Neuron (in vitro differentiated cells): ENCODE measurements around the gene HINT1.
"Not testable (repeated sequence)": the region's sequence is repeated elsewhere in the genome, so short reads cannot be mapped to it uniquely, and the experiment has no call there.

ENCODE experiments used
- H2AFZ ChIP-seq: one replicate; pipeline ENCODE4 v1.6.1; 2013; ENCODE audit warnings: low read depth, mild to moderate bottlenecking, inconsistent platforms, low read length, moderate library complexity
- H3K27me3 ChIP-seq: one replicate; pipeline ENCODE4 v1.6.1; 2013; ENCODE audit warnings: low read length; ENCODE audit not compliant: insufficient read depth
- H3K36me3 ChIP-seq: one replicate; pipeline ENCODE4 v1.6.1; 2013; ENCODE audit warnings: low read length; ENCODE audit not compliant: insufficient read depth
- H3K4me1 ChIP-seq: one replicate; pipeline ENCODE4 v1.6.1; 2013; ENCODE audit warnings: low read length; ENCODE audit not compliant: insufficient read depth
- H3K4me3 ChIP-seq: 2 replicates; pipeline ENCODE4 v1.5.1; 2013; ENCODE audit warnings: mild to moderate bottlenecking, low read length, moderate library complexity
- H3K9me3 ChIP-seq: one replicate; pipeline ENCODE4 v1.6.1; 2013; ENCODE audit warnings: low read length

Gene HINT1

DNA sequence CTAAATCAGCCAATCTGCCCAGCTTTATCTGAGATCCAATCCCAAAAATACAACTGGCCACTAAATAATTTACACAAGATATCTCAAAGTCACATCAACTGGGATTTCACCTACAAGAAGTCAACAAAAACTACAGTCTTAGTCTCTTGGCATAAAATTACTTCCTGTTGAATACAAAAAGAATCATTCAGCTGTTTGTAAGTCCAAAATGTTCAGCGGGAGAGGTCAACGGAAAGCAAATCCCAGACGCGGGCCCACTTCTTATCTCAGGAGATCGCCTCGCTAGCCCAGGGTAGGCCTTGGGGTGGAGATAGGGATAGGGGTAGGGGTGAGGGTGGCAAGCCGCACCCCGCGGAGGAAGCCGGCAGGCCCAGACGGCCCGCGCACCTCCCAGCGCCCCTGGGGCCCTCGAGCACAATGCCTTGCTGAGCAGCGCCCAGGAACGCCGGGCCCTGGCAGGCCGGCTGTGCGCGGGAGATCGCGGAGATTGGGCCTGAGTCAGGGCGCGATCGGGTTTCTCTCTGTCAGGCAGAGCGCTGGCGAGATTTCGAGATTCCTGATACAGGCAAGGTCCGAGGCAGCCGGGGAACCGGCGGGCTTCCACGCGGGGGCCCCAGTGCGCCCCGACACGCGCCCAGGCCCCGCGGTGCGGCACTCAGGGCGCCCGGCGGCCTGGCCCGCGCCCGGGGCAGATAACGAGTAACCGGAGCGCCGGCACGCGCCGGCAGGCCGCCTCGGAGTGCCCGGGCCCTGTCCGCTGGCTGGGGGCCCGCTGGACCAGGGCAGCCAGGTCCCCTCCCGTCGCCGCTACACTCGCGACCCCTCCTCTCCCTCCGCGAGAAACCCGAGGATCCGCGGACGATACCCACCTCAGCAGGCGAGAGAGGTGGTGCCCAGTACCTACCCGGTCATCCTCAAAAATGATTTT, 601 bp downstream of the HINT1 start:
- peaks cover 32% of the 10 kb centered on the region for H3K36me3 ChIP-seq
- H3K9me3 ChIP-seq, result no peaks in the 10 kb centered on the region
- peaks cover 10% of the 10 kb centered on the region for H3K4me1 ChIP-seq
- no peaks in the 10 kb centered on the region for H3K27me3 ChIP-seq
- H2AFZ ChIP-seq, result peak overlapping the region; percentile 99
- H3K4me3 ChIP-seq, result peak overlapping the region; percentile 94

DNA sequence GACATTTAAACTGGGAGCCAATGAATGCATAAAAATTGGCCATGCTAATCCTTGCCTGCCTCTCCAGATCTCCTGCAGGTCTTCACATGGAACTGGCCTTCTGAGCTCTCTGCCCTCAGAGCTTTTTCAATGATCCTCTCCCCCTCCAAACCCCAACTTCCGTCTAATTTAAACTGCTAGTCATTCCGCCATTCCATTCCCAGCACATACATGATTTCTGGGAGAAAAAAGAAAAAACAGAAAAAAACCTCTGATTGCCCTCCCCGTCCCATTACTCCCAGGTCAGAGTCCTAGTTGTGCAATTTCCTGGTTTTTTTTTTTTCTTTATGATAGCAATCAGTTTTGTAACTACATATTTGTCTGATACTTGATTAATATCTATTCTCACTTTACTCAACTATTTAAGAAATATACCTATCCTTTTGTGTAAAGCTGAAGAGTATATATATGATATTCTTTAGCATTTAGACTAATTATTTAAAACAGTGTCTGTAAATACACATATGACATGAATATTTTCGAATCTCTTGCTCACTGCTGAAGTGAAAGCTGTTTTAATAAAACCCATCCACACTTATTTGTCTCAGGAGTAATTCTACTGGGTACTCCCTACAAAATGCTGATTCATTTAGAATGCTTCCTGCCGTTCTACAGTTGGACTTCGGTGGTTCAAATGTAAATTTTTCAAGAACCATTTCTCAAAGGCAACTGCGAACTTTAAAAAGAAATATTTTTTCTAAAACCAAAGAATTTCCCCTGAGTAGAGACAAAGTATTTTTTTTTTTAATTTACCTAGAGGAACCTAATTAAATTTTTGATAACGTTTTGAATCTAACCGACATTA, 1.6 kb downstream of the HINT1 start:
- H3K4me1 ChIP-seq, result peaks cover 10% of the 10 kb centered on the region

DNA sequence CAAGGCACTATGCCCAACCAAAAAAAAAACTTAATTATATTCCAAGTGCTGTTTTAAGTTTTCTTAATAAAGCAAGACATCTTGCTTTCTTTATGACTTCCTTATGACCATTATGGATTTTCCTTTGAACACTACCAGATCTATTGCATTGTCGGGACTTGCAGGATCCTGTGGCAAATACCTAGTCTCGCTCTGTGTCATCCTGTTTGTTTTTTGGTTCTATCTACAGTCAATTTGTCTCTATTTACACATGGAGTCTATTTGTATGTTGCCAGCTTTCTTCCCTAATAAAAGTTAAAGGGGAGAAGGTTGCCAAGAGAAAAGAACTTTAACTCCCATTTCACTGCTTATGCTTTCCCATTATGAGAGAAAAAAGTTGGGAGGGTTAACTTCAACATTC, 4.9 kb downstream of the HINT1 start:
- H3K4me3 ChIP-seq, result no peak overlapping the region
- H3K36me3 ChIP-seq, result peaks cover 46% of the 10 kb centered on the region
- H2AFZ ChIP-seq, result no peak overlapping the region
- no peaks in the 10 kb centered on the region for H3K27me3 ChIP-seq
- peaks cover 4% of the 10 kb centered on the region for H3K4me1 ChIP-seq
- no peaks in the 10 kb centered on the region for H3K9me3 ChIP-seq

More for the DNA sequence above, 1.6 kb downstream of the HINT1 start:
- peaks cover 41% of the 10 kb centered on the region for H3K36me3 ChIP-seq
- no peak overlapping the region for H2AFZ ChIP-seq
- H3K27me3 ChIP-seq, result no peaks in the 10 kb centered on the region
- H3K4me3 ChIP-seq, result peak overlapping the region; percentile 94
- no peaks in the 10 kb centered on the region for H3K9me3 ChIP-seq

DNA sequence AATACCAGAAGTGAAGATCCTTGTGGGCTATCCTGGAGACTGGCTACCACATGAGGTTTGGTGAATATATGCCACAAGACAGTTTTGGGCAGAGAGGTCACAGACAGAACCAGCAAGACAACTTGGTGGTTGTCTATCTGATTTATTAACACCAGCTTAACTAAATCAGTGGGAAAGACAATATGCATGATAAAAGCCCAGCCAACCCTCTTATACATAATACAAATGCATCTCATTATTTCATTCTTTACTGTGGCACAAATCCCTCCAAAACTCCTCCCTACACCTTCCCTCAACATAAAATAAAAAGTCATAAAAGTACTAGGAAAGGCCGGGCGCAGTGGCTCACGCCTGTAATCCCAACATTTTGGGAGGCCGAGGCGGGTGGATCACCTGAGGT, 8.1 kb downstream of the HINT1 start:
- Histone ChIP-seq H3K4me1 (no peaks in the 10 kb centered on the region), H3K27me3 (no peaks in the 10 kb centered on the region), H2AFZ (no peak overlapping the region), H3K36me3 (peaks cover 39% of the 10 kb centered on the region), H3K4me3 (no peak overlapping the region), H3K9me3 (no peaks in the 10 kb centered on the region)

DNA sequence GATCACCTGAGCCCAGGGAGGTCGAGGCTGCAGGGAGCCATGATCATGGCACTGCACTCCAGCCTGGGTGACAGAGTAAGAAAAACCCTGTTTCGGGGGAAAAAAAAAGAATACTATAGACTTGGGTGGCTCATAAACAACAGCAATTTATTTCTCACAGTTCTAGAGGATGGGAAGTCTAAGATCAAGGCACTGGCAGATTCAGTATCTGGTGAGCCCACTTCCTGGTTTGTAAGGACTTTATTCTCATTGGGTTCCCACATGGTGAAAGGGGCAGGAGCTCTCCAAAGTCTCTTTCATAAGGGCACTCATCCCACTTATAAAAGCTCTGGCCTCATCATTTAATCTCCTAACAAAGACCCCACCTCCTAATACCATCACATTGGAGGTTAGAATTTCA, 8.7 kb downstream of the HINT1 start:
- Histone ChIP-seq H3K4me1 (no peaks in the 10 kb centered on the region), H3K27me3 (no peaks in the 10 kb centered on the region), H3K4me3 (no peak overlapping the region), H3K9me3 (no peaks in the 10 kb centered on the region), H3K36me3 (peaks cover 33% of the 10 kb centered on the region), H2AFZ (no peak overlapping the region)

DNA sequence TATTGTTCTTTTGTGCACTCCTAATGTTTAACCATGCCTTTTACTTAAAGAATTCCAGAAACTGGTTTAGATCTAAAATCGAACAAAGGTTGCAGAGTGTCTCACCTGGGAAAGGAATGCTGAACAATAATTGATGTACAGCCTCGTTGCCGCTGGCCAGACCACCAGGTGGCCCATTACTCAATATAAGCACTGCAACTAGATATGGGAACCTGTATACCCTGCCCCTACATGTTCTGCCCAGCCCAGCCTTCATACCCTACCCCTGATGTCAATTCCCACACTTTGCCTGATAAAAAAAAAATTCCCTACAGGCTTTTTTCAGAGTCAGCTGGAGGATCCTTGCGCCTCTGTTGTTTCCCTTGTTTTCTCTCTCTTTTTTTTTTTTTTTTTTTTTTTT, 13.8 kb downstream of the HINT1 start:
- H3K27me3 ChIP-seq, result no peaks in the 10 kb centered on the region
- H3K4me1 ChIP-seq, result no peaks in the 10 kb centered on the region
- H3K9me3 ChIP-seq, result no peaks in the 10 kb centered on the region
- peaks cover 4% of the 10 kb centered on the region for H3K36me3 ChIP-seq
- no peak overlapping the region for H3K4me3 ChIP-seq
- H2AFZ ChIP-seq, result no peak overlapping the region

DNA sequence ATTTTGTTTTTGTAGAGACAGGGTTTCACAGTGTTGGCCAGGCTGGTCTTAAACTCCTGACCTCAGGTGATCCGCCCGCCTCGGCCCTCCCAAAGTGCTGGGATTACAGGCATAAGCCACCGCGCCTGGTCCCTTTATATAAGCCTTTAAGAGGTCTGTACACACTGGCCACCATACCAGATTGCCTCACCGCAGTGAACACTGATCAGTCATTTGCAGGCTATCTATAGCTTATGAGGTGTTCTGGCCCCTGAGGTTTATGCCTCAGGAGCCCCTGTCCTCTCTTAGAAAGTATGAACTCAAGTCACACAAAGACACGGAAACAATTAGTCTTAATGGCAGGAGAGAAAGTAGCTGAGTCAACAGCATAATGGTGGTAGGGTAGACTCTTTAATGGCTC, 14.6 kb downstream of the HINT1 start:
- Histone ChIP-seq H3K9me3 (no peaks in the 10 kb centered on the region), H2AFZ (no peak overlapping the region)

DNA sequence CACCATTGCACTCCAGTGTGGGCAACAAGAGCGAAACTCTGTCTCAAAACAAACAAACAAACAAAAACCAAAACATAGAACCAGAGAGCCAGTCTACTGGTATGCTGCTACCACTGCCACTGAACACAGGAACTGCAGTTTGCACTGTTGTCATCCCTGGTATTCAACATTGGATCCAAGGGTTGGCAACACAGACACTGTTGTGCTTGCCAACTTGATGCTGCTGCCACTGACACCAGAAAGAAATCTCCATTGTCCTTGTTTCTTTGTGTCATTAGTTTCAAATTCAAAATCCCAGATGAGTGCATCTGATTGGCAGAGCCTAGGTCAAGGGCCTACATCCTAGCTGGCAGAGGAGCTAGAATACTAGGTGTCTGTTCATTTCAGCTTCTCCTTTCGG, 16.2 kb downstream of the HINT1 start:
- Histone ChIP-seq H3K9me3 (no peaks in the 10 kb centered on the region), H2AFZ (no peak overlapping the region), H3K27me3 (no peaks in the 10 kb centered on the region), H3K4me1 (no peaks in the 10 kb centered on the region), H3K36me3 (no peaks in the 10 kb centered on the region), H3K4me3 (no peak overlapping the region)

More for the DNA sequence above, 14.6 kb downstream of the HINT1 start:
- no peaks in the 10 kb centered on the region for H3K36me3 ChIP-seq
- no peak overlapping the region for H3K4me3 ChIP-seq
- H3K4me1 ChIP-seq, result no peaks in the 10 kb centered on the region
- H3K27me3 ChIP-seq, result no peaks in the 10 kb centered on the region

DNA sequence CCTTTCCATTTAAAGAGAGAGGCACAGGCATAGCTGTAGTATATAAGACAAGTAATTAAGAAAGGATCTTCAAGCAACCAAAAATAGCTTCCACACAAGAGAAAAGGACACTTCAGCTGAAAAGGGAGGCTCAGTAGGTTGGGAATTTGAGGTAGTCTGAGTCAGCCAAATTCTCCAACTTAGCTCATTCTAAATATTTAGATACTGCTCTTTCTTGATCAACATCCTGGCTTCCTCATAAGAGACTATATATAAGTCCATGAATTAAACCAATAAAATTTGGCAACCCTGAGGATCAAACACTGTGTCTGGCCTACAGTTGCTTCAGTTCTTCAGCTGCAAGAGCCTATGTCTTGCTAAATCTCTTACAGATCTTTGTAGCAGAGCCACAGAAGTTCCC, 17.8 kb downstream of the HINT1 start:
- no peaks in the 10 kb centered on the region for H3K9me3 ChIP-seq
- no peaks in the 10 kb centered on the region for H3K27me3 ChIP-seq
- no peaks in the 10 kb centered on the region for H3K4me1 ChIP-seq
- no peaks in the 10 kb centered on the region for H3K36me3 ChIP-seq
- H3K4me3 ChIP-seq, result no peak overlapping the region
- H2AFZ ChIP-seq, result no peak overlapping the region

DNA sequence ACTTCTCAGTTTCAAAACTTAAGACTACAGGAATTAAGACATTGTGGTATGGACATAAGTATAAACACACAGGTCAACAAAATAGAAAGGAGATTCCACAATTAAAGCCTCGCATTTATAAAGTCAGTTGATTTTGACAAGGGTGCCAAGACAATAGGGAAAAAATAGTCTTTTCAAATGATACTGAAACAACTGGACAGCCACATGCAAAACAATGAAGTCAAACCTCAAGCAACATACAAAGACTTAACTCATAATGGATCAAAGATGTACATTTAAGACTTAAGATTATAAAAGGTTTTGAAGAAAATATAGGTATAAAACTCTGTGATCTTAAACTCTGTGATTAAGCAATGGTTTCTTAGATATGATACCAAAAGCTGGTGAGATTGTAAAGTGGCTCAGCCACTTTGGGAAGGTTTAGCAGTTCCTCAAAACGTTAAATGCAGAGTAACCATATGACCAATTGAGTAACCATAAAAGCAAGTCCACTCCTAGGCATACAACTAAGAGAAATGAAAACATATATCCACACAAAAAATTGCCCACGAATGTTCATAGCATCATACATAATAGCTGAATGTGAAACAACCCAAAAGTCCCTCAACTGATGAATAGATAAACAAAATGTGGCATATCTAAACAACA, 22.0 kb downstream of the HINT1 start:
- Histone ChIP-seq H3K36me3 (no peaks in the 10 kb centered on the region), H3K9me3 (no peaks in the 10 kb centered on the region), H3K4me1 (no peaks in the 10 kb centered on the region), H3K4me3 (no peak overlapping the region), H3K27me3 (no peaks in the 10 kb centered on the region), H2AFZ (no peak overlapping the region)

DNA sequence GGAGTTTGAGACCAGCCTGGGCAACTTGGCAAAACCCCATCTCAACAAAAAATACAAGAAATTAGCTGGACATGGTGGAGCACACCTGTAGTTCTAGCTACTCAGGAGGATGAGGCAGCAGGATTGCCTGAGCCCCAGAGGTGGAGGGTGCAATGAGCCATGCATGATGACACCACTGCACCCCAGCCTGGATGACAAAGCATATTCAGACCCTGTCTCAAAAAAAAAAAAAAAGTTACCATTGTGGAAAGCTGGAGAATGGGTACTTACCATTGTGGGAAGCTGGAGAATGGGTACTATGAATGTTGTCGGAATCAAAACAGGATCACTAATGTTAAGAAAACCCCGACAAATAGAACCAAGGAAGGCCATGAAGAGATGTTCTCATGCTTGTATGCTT, 25.7 kb downstream of the HINT1 start:
- Histone ChIP-seq H3K4me3 (no peak overlapping the region), H3K36me3 (no peaks in the 10 kb centered on the region), H3K27me3 (no peaks in the 10 kb centered on the region), H3K9me3 (no peaks in the 10 kb centered on the region), H3K4me1 (no peaks in the 10 kb centered on the region), H2AFZ (no peak overlapping the region)

DNA sequence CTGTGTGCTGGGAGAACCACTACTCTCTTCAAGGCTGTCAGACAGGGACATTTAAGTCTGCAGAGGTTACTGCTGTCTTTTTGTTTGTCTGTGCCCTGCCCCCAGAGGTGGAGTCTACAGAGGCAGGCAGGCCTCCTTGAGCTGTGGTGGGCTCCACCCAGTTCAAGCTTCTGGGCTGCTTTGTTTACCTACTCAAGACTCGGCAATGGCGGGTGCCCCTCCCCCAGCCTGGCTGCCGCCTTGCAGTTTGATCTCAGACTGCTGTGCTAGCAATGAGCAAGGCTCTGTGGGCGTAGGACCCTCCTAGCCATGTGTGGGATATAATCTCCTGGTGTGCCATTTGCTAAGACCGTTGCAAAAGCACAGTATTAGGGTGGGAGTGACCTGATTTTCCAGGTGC, 26.6 kb downstream of the HINT1 start:
- H2AFZ ChIP-seq, H3K9me3 ChIP-seq, H3K27me3 ChIP-seq, H3K36me3 ChIP-seq, H3K4me3 ChIP-seq, H3K4me1 ChIP-seq: not testable (repeated sequence)

DNA sequence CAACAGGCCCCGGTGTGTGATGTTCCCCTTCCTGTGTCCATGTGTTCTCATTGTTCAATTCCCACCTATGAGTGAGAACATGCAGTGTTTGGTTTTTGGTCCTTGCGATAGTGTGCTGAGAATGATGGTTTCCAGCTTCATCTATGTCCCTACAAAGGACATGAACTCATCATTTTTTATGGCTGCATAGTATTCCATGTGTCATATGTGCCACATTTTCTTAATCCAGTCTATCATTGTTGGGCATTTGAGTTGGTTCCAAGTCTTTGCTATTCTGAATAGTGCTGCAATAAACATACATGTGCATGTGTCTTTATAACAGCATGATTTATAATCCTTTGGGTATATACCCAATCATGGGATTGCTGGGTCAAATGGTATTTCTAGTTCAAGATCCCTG, 32.0 kb downstream of the HINT1 start:
- H3K9me3 ChIP-seq, H3K36me3 ChIP-seq, H3K4me3 ChIP-seq, H3K27me3 ChIP-seq, H2AFZ ChIP-seq, H3K4me1 ChIP-seq: not testable (repeated sequence)
